HCT116 (cell line): ENCODE data around the gene RAPH1. TPM values are rescaled to one million over a fixed set of nuclear protein-coding genes. Genes with fewer than 3 reads are reported as not detected.

ENCODE experiments used
- ATAC-seq: fragments of 200-7000 bp; cut with Tn5 transposase; 2 replicates; pipeline ENCODE4 v1.9.1; 2020; ENCODE audit warnings: mild to moderate bottlenecking, moderate library complexity
- BruUV-seq: library from RNA; stranded (reverse); fragments of 400-500 nt; replicated peaks from 2 replicates; lab custom pipeline; 2021; lab: Mats Ljungman, UMichigan
- CTCF ChIA-PET: fragments of 300-600 bp; sonication (Branson Sonifier 250); formaldehyde crosslinking; loops from one replicate; lab custom pipeline; 2021; ENCODE audit warnings: antibody characterized with exemption; lab: Charles Lee
- POLR2A ChIA-PET: fragments of 300-600, 350-600 bp; sonication (Branson Sonifier 250); formaldehyde crosslinking; loops from one replicate; lab custom pipeline; 2021; ENCODE audit warnings: antibody characterized with exemption; lab: Charles Lee
- RAD21 ChIA-PET, 2 experiments: fragments of 300-600 bp; sonication (Branson Sonifier 250); formaldehyde crosslinking; loops; one replicate each; lab custom pipeline; 2023; ENCODE audit warnings: low total read pairs in 2 of 2; ENCODE audit not compliant: uncharacterized antibody in 2 of 2, unreplicated experiment in 2 of 2, low non-redundant PET in 1 of 2; lab: Charles Lee
- DNase-seq: peaks from one replicate; pipeline ENCODE4 v3.0.0-alpha.2; 2010; ENCODE audit warnings: low read depth, low spot score
- H2AFZ ChIP-seq: fragments of 200-600 bp; shearing (Covaris generic), sonication (generic); 2 replicates; pipeline ENCODE4 v1.6.1; 2017; ENCODE audit warnings: low read depth, mixed run types, mixed read lengths, antibody characterized with exemption, low read length; ENCODE audit not compliant: poor library complexity, severe bottlenecking
- H3K27ac ChIP-seq: 2 replicates; pipeline ENCODE4 v1.5.1; 2012; ENCODE audit warnings: low read depth, low read length
- H3K27me3 ChIP-seq: fragments of 200-600 bp; sonication (generic); 2 replicates; pipeline ENCODE4 v1.6.1; 2016; ENCODE audit warnings: mixed run types, low read length, mixed read lengths; ENCODE audit not compliant: insufficient read depth
- H3K36me3 ChIP-seq, 2 experiments: fragments of 200-500 bp in 1 of 2; fragments of 200-600 bp in 1 of 2; sonication (Bioruptor generic) in 1 of 2; sonication (generic) in 1 of 2; 2 replicates each; pipeline versions ENCODE4 v1.5.1 to v1.6.1; 2014 to 2016; ENCODE audit warnings: low read length in 2 of 2, inconsistent platforms in 1 of 2, mixed read lengths in 1 of 2, mixed run types in 1 of 2; ENCODE audit not compliant: insufficient read depth in 2 of 2, control insufficient read depth in 1 of 2
- H3K4me1 ChIP-seq, 2 experiments: fragments of 200-600 bp in 1 of 2; sonication (generic) in 1 of 2; 2 replicates each; pipeline versions ENCODE4 v1.5.1 to v1.6.1; 2012 to 2017; ENCODE audit warnings: low read length in 2 of 2, inconsistent platforms in 1 of 2, mild to moderate bottlenecking in 1 of 2, mixed read lengths in 1 of 2, mixed run types in 1 of 2, moderate library complexity in 1 of 2; ENCODE audit not compliant: insufficient read depth in 2 of 2, control insufficient read depth in 1 of 2
- H3K4me2 ChIP-seq: fragments of 200-600 bp; sonication (generic); 2 replicates; pipeline ENCODE4 v1.6.1; 2017; ENCODE audit warnings: mixed run types, low read length, mixed read lengths
- H3K4me3 ChIP-seq, 2 experiments: fragments of 200-600 bp in 1 of 2; sonication (generic) in 1 of 2; replicated peaks in 1 of 2; 2 replicates each; pipeline ENCODE4 v1.5.1; 2011 to 2016; ENCODE audit warnings: low read length in 2 of 2, control low read depth in 1 of 2, low read depth in 1 of 2, mild to moderate bottlenecking in 1 of 2, mixed read lengths in 1 of 2, mixed run types in 1 of 2
- H3K79me2 ChIP-seq: fragments of 200-600 bp; sonication (generic); 2 replicates; pipeline ENCODE4 v1.6.1; 2017; ENCODE audit warnings: mild to moderate bottlenecking, mixed run types, low read length, moderate library complexity, mixed read lengths; ENCODE audit not compliant: insufficient read depth
- H3K9ac ChIP-seq: fragments of 200-600 bp; sonication (generic); 2 replicates; pipeline ENCODE4 v1.6.1; 2016; ENCODE audit warnings: low read length, mixed read lengths
- H3K9me2 ChIP-seq: fragments of 200-600 bp; sonication (generic), shearing (Covaris generic); 2 replicates; pipeline ENCODE4 v1.6.1; 2017; ENCODE audit warnings: mixed run types, mild to moderate bottlenecking, moderate library complexity; ENCODE audit not compliant: insufficient read depth
- H3K9me3 ChIP-seq, 2 experiments: fragments of 200-500 bp in 1 of 2; fragments of 200-600 bp in 1 of 2; sonication (Bioruptor generic) in 1 of 2; sonication (generic) in 1 of 2; 2 replicates each; pipeline ENCODE4 v1.6.1; 2014 to 2017; ENCODE audit warnings: low read length in 2 of 2, mixed read lengths in 2 of 2, inconsistent platforms in 1 of 2, low read depth in 1 of 2, mild to moderate bottlenecking in 1 of 2, mixed run types in 1 of 2, moderate library complexity in 1 of 2; ENCODE audit not compliant: control insufficient read depth in 1 of 2, insufficient read depth in 1 of 2
- H4K20me1 ChIP-seq: fragments of 200-600 bp; sonication (generic), shearing (Covaris generic); 2 replicates; pipeline ENCODE4 v1.6.1; 2017; ENCODE audit warnings: mixed run types, mild to moderate bottlenecking, moderate library complexity; ENCODE audit not compliant: insufficient read depth
- ATF3 ChIP-seq: IDR thresholded peaks from 2 replicates; pipeline ENCODE4 v1.6.1; 2012
- CEBPB ChIP-seq: IDR thresholded peaks from 2 replicates; pipeline ENCODE4 v1.6.1; 2012; ENCODE audit warnings: low read depth
- CTCF ChIP-seq, 3 experiments: fragments of 200-600 bp in 1 of 3; sonication (generic) in 1 of 3; IDR thresholded peaks in 2 of 3; conservative IDR thresholded peaks in 1 of 3; 2 replicates each; pipeline ENCODE4 v1.5.1; 2012 to 2017; ENCODE audit warnings: low read depth in 2 of 3, low read length in 2 of 3, antibody characterized with exemption in 1 of 3, borderline replicate concordance in 1 of 3, control low read depth in 1 of 3, mild to moderate bottlenecking in 1 of 3, mixed read lengths in 1 of 3, mixed run types in 1 of 3, moderate library complexity in 1 of 3; ENCODE audit not compliant: insufficient read depth in 1 of 3
- EGR1 ChIP-seq: IDR thresholded peaks from 2 replicates; pipeline ENCODE4 v1.6.1; 2012; ENCODE audit warnings: low read depth
- EZH2phosphoT487 ChIP-seq: fragments of 200-600 bp; IDR thresholded peaks from 2 replicates; pipeline ENCODE4 v1.6.1; 2018; ENCODE audit warnings: antibody characterized with exemption, borderline replicate concordance
- FOSL1 ChIP-seq: IDR thresholded peaks from 2 replicates; pipeline ENCODE4 v1.6.1; 2012; ENCODE audit warnings: low read depth
- JUND ChIP-seq: IDR thresholded peaks from 2 replicates; pipeline ENCODE4 v1.6.1; 2012
- MAX ChIP-seq: IDR thresholded peaks from 2 replicates; pipeline ENCODE4 v1.6.1; 2012
- POLR2AphosphoS5 ChIP-seq: IDR thresholded peaks from 2 replicates; pipeline ENCODE4 v1.6.1; 2011; ENCODE audit warnings: mild to moderate bottlenecking, low read depth, low read length, moderate library complexity
- RAD21 ChIP-seq: IDR thresholded peaks from 2 replicates; pipeline ENCODE4 v1.6.1; 2012; ENCODE audit warnings: low read depth, mild to moderate bottlenecking
- REST ChIP-seq: IDR thresholded peaks from 2 replicates; pipeline ENCODE4 v1.6.1; 2012; ENCODE audit warnings: low read depth
- ZBTB33 ChIP-seq: IDR thresholded peaks from 2 replicates; pipeline ENCODE4 v1.6.1; 2011; ENCODE audit warnings: mild to moderate bottlenecking, low read length, moderate library complexity; ENCODE audit not compliant: insufficient replicate concordance; ENCODE audit errors: extremely low read depth
- intact Hi-C: fragments of 100-400 bp; cut with micrococcal nuclease; formaldehyde crosslinking; loops from 2 replicates; pipeline ENCODE4 v1.10.0; 2022
- total RNA-seq: library from RNA; stranded (reverse); gene quantifications from one replicate; pipeline ENCODE4 v1.2.1, GENCODE V29; 2021; ENCODE audit not compliant: unreplicated experiment

RAPH1 gene
- total RNA-seq, 1 experiment from 2014 or later = 22.3 TPM

GRCh38 chr2:203569677-203570316 is 34.7 kb upstream of the RAPH1 start:
- H3K36me3 ChIP-seq = no peaks in the 10 kb centered on the region
- H3K9me2 ChIP-seq = no peaks in the 10 kb centered on the region
- intact Hi-C loops = no loop called here
- no peak overlapping the region for H3K9ac ChIP-seq
- no peak overlapping the region for H3K4me2 ChIP-seq
- ChIA-PET POLR2A (no interaction called here), RAD21 (no interaction called here), CTCF (no interaction called here)
- H2AFZ ChIP-seq = no peak overlapping the region
- TF ChIP-seq JUND (no peak), CEBPB (no peak), POLR2AphosphoS5 (no peak)
- no peak for DNase-seq
- no peaks in the 10 kb centered on the region for H3K27me3 ChIP-seq
- no peaks in the 10 kb centered on the region for H3K4me1 ChIP-seq
- H3K27ac ChIP-seq = no peak overlapping the region
- H3K79me2 ChIP-seq = no peaks in the 10 kb centered on the region
- H3K4me3 ChIP-seq = no peak overlapping the region
- ATAC-seq = no peak
- no TSS peak for BruUV-seq
- H3K9me3 ChIP-seq = no peaks in the 10 kb centered on the region
- H4K20me1 ChIP-seq = no peaks in the 10 kb centered on the region

GRCh38 chr2:203567691-203568090 is 32.6 kb upstream of the RAPH1 start:
- ATAC-seq (no peak), DNase-seq (no peak)
- Histone ChIP-seq H3K79me2 (no peaks in the 10 kb centered on the region), H3K4me3 (no peak overlapping the region), H3K9me2 (no peaks in the 10 kb centered on the region), H2AFZ (no peak overlapping the region), H3K9me3 (no peaks in the 10 kb centered on the region), H3K4me1 (no peaks in the 10 kb centered on the region), H4K20me1 (no peaks in the 10 kb centered on the region), H3K27me3 (no peaks in the 10 kb centered on the region), H3K4me2 (no peak overlapping the region), H3K9ac (no peak overlapping the region), H3K27ac (no peak overlapping the region), H3K36me3 (no peaks in the 10 kb centered on the region)
- RAD21 ChIA-PET = no interaction called here
- intact Hi-C loops = no loop called here
- POLR2A ChIA-PET = no interaction called here
- CTCF ChIA-PET = no interaction called here
- no TSS peak for BruUV-seq
- TF ChIP-seq ZBTB33 (no peak), EZH2phosphoT487 (no peak), MAX (no peak), RAD21 (no peak), EGR1 (no peak), CTCF (IDR thresholded peaks at IDR 0.05 in 2 of 3, conservative IDR thresholded peaks at IDR 0.05 in 1 of 3; ENCODE audit: borderline replicate concordance in 1 of 3, insufficient read depth in 1 of 3, low read depth in 2 of 3, low read length in 2 of 3) (no peak), ATF3 (no peak), JUND (no peak), REST (no peak), FOSL1 (no peak)
